ENCODE data around the gene VTI1B.

VTI1B gene

GRCh38 chr14:67697006-67697405, 22.6 kb upstream of the VTI1B start:
- H2AFZ ChIP-seq (ENCODE audit: low read depth, low read length, severe bottlenecking) = no peak overlapping the region
- no peak overlapping the region for H3K4me3 ChIP-seq (ENCODE audit: insufficient read depth, low read length, poor library complexity, severe bottlenecking)
- H3K36me3 ChIP-seq (ENCODE audit: low read length) = peaks cover 5% of the 10 kb centered on the region
- no peak overlapping the region for H3K27ac ChIP-seq (ENCODE audit: low read depth, low read length)
- H3K9me2 ChIP-seq (replicated peaks; ENCODE audit: insufficient read depth, low read length) = no peaks in the 10 kb centered on the region
- no peaks in the 10 kb centered on the region for H3K9me3 ChIP-seq (ENCODE audit: insufficient read depth, low read length)
- H3K9ac ChIP-seq (ENCODE audit: low read length) = no peak overlapping the region
- H3K79me2 ChIP-seq (ENCODE audit: insufficient read depth, low read length) = peaks cover 30% of the 10 kb centered on the region
- TF ChIP-seq CTCF (IDR thresholded peaks at IDR 0.05; ENCODE audit: insufficient read depth, low read length, poor library complexity, severe bottlenecking) (no peak), EZH2phosphoT487 (conservative IDR thresholded peaks at IDR 0.05; ENCODE audit: low read length) (no peak)
- H3K4me2 ChIP-seq (ENCODE audit: low read depth, low read length, poor library complexity, severe bottlenecking) = no peak overlapping the region
- no peaks in the 10 kb centered on the region for H3K27me3 ChIP-seq (ENCODE audit: low read length)
- H3F3A ChIP-seq (ENCODE audit: insufficient read depth) = no peaks in the 10 kb centered on the region
- no peaks in the 10 kb centered on the region for H4K20me1 ChIP-seq (ENCODE audit: low read depth, low read length)

GRCh38 chr14:67695394-67695949, 21.0 kb upstream of the VTI1B start, which contains the start of gene RDH11:
Gene RDH11, minus strand, starts transcription at chr14:67695764. Its CDS starts 61 bp downstream, at chr14:67695703.
- Histone ChIP-seq H4K20me1 (ENCODE audit: low read depth, low read length) (no peaks in the 10 kb centered on the region), H3K27me3 (ENCODE audit: low read length) (no peaks in the 10 kb centered on the region), H3K79me2 (ENCODE audit: insufficient read depth, low read length) (peaks cover 36% of the 10 kb centered on the region), H3K4me3 (ENCODE audit: insufficient read depth, low read length, poor library complexity, severe bottlenecking) (peak within 1 kb of the TSS; percentile 90), H3K36me3 (ENCODE audit: low read length) (peaks cover 15% of the 10 kb centered on the region), H3K9me3 (ENCODE audit: insufficient read depth, low read length) (no peaks in the 10 kb centered on the region), H3K27ac (ENCODE audit: low read depth, low read length) (peak within 1 kb of the TSS; percentile 59), H3K9ac (ENCODE audit: low read length) (peak within 1 kb of the TSS; percentile 82), H3K4me2 (ENCODE audit: low read depth, low read length, poor library complexity, severe bottlenecking) (peak within 1 kb of the TSS; percentile 53), H3F3A (ENCODE audit: insufficient read depth) (no peaks in the 10 kb centered on the region), H3K9me2 (replicated peaks; ENCODE audit: insufficient read depth, low read length) (no peaks in the 10 kb centered on the region), H2AFZ (ENCODE audit: low read depth, low read length, severe bottlenecking) (peak within 1 kb of the TSS; percentile 70)
- no peak for TF ChIP-seq EZH2phosphoT487 (conservative IDR thresholded peaks at IDR 0.05; ENCODE audit: low read length)
- TF ChIP-seq CTCF (IDR thresholded peaks at IDR 0.05; ENCODE audit: insufficient read depth, low read length, poor library complexity, severe bottlenecking) = no peak

GRCh38 chr14:67694791-67695393, 20.5 kb upstream of the VTI1B start:
- H3K4me3 ChIP-seq (ENCODE audit: insufficient read depth, low read length, poor library complexity, severe bottlenecking) = peak overlapping the region; percentile 90
- H3K79me2 ChIP-seq (ENCODE audit: insufficient read depth, low read length) = peaks cover 36% of the 10 kb centered on the region
- H3K9me3 ChIP-seq (ENCODE audit: insufficient read depth, low read length) = no peaks in the 10 kb centered on the region
- TF ChIP-seq CTCF (IDR thresholded peaks at IDR 0.05; ENCODE audit: insufficient read depth, low read length, poor library complexity, severe bottlenecking) = no peak
- TF ChIP-seq EZH2phosphoT487 (conservative IDR thresholded peaks at IDR 0.05; ENCODE audit: low read length) = no peak
- H3K9ac ChIP-seq (ENCODE audit: low read length) = peak overlapping the region; percentile 82
- H3K27ac ChIP-seq (ENCODE audit: low read depth, low read length) = peak overlapping the region; percentile 59
- peak overlapping the region; percentile 70 for H2AFZ ChIP-seq (ENCODE audit: low read depth, low read length, severe bottlenecking)
- peak overlapping the region; percentile 53 for H3K4me2 ChIP-seq (ENCODE audit: low read depth, low read length, poor library complexity, severe bottlenecking)
- H3K36me3 ChIP-seq (ENCODE audit: low read length) = peaks cover 21% of the 10 kb centered on the region
- no peaks in the 10 kb centered on the region for H4K20me1 ChIP-seq (ENCODE audit: low read depth, low read length)
- no peaks in the 10 kb centered on the region for H3F3A ChIP-seq (ENCODE audit: insufficient read depth)
- no peaks in the 10 kb centered on the region for H3K9me2 ChIP-seq (replicated peaks; ENCODE audit: insufficient read depth, low read length)
- H3K27me3 ChIP-seq (ENCODE audit: low read length) = no peaks in the 10 kb centered on the region
